ENCODE measurements around the gene MROH7.

The MROH7 gene

DNA sequence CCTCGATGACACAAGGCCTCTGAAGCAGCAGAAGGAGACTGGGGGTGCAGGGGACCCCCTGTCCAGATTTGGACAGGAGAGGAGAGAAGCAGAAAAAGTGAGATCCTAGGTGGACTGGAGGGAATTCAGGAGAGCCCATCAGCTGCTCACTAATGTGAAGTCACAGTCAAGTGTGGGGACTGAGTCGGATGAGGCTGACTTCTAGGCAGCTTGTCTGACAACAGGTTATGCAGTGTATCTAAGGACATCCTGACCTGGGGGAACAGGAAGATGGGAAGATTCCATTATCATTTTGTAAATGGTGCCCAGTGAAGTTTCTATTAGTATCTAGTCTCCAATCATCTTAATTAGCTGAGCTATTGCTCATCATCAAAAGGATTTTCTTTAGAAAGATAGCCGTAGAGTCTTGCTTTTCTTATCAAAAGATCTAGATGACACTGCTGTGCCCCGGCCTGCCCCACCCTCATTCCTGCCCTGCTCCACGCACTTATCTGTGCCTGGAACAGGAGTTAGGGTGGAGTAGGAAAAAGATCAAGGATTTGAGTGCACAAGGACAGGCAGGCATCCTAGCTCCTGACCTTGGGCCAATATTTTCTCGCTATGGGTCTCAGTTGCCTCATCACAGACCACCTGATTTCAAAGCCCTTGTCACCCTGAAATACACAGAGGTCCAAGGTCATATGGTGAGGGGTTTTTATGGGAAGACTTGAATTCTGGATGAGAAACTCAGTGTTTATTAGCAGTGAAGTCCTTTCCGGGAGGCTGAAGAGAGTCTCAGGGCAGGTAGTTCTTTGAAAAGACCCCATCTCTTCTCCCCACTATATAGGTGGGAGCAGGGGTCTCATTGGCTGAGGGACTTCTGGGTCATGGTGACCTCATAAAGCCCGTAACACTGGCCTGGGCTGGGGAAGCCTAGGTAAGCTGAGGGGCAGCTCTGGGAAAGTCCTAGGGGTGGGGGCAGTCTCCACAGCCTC is at the start of gene MROH7:
Gene MROH7, plus strand, starts transcription at position 924 of the 974 bp plus-strand sequence. CDS start 11,141 bp downstream, outside the sequence.
- no peak for DNase-seq

DNA sequence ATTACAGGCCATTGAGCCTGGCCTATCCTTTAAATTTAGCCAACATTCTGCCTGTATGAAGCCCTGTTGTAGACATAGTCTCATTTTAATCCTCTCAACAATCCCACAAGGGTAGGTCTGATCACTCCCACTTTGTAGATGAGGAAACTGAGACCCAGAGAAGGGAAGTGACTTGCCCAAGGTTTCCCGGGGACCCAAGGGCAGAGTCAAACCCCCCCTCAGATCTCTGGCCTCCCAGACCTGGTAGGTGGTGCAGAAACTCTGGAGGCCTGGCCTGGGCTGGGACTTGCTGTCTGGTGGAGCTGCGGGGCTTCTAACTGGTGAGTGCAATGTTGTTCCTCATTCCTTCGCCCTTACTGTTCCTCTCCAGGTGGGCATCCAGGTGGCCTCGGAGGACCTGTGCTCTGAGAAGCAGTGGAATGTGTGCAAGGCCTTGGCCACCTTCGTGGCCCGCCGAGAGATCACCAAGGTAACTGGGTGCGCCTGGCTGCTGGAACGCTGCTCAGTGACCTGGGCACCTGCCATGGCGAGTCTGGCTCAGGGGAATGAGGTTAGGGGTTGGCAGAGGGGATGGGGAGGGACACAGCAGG is 47.9 kb upstream of the MROH7 start:
- no peak for DNase-seq

DNA sequence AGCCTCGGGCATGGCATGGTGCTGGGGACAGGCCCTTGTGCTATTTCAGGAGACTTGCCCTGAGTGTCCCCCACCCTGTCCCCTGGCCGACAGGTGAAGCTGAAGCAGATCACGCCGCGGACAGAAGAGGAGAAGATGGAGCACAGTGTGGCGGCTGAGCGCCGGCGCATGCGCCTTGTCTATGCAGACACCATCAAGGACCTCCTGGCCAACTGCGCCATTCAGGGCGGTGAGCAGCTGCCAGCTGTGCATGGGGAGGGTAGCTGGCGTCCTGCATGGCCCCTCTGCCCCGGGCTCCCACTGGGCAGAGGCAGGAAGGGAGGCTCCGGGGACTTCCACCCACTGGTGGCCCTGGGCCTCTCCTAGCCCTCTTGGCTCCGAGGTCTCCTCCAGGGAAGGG is 47.1 kb upstream of the MROH7 start:
- no peak for DNase-seq

DNA sequence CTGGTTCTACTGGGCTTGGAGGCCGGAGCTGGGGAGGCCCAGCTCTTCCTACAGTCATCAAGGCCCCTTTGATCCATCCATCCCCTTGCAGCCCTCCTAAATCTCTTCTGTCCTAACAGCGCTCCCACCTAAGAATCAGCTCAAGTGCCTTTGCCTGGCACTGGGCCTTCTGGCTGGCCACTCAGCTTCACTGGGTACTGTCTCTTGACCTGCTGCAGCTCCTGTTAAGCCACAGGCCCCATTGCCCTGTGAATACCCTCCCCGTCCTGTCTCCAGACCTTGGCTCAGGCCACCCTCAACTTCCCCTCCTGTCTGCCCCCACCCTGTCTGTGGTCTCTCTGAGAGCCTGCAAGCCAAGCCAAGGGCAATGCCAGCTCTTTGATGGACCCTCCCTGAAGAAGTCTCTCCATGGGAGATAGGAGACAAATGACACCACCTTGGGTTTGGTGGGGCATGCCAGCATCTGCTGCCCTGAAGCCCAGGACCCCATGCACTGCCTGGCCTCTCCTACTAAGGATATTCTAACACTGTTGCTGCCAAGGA is 45.6 kb upstream of the MROH7 start:
- no peak for DNase-seq

DNA sequence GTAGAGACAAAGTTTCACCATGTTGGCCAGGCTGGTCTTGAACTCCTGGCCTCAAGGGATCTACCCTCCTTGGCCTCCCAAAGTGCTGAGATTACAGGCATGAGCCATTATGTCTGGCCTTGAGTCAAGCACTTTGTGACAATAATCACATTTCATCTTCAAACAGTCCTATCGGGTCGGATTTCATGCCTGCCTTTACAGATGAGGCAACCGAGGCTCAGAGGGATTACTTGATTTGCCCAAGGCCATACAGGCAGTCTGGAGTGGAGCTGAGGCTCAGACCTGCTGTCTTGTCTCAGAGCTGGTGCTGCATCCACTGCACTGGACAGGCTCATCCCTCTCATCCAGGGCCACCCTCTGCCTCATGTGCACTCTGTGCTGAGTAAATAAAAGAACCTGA is 44.8 kb upstream of the MROH7 start:
- DNase-seq, result no peak

DNA sequence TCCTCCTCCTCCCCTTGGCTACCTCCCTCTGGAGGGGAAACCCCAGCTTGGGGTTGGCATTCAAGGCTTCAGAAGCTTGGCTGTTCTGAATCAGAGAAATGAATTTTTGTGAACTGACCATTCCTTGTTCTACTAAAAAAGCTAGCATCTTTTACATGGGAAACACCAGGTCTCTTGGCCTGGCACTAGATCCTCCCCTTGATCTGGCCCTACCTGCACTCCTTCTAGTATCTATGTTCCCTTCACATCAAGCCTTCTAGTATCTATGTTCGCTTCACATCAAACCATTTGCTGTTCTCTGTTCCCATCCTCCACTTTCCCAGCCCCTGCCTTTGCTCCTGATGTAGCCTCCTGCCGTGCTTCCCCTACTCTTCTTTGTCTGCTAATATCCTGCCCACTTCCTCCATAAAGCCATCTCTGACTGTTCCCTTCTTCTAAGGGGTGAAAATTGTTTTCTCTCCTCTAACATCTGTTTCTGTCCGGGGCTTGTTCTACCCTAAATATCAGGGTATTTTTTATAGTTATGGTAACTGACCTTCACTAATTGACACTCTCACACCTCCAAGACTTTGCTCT is 44.0 kb upstream of the MROH7 start:
- DNase-seq, result no peak

DNA sequence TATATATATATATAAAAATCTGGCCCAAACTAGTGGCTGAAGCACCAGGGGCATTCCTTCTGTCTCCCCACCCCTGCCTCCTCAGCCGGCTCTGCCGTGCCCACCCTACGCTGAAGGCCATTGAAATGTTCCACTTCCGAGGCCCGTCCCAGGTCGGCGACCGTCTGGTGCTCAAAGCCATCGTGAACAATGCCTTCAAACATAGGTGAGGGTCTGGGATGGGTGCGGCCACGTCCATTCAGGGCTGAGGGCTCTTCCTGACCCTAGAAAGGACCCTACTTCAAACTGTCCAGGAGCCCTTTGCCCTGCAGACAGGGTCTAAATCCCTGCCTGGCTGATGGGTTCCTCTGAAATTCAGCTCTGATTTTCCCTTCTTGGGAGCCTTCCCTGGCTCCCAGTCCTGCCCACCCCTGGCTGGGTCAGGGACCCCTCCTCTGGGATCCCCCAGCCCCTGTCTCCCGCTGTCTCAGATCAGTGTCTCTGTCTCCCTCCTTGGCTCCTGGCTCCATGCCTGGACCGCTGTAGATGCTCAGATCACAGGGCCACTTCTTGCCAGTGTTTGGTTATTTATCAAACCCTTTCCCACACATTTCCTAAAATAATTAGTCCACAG is 42.3 kb upstream of the MROH7 start:
- no peak for DNase-seq

DNA sequence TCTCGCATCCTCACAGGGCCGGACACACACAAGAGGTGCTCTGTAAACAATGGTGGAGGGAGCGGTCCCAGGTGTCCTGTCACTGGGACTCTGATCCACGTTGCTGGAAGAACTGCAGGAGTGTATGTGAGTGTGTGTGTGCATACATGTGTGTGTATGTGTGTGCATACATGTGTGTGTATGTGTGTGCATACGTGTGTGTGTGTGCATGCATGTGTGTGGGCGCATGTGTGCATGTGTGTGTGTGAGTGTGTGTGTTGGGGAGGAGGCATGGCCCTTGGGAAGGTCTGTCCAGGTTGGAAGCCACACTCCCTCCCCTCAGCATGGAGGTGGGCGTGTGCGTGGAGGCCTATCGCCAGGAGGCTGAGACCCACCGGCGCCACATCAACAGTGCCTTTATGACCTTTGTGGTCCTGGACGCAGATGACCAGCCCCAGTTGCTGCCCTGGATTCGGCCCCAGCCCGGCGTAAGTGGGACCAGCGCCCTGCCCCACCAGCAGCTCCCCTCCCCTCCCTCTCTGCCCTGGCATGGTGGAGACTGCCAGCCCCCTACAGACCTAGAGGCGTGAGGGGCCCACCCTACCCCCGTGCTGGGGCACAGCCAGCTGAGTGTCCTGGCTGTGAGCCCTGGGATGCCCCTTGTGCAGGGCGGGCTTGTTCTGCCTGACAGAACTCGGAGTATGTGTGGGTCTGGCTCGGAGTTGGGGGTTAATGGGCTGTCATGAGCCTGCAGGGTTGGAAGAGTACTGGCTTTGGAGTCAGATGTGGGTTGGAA is 40.5 kb upstream of the MROH7 start:
- no peak for DNase-seq

DNA sequence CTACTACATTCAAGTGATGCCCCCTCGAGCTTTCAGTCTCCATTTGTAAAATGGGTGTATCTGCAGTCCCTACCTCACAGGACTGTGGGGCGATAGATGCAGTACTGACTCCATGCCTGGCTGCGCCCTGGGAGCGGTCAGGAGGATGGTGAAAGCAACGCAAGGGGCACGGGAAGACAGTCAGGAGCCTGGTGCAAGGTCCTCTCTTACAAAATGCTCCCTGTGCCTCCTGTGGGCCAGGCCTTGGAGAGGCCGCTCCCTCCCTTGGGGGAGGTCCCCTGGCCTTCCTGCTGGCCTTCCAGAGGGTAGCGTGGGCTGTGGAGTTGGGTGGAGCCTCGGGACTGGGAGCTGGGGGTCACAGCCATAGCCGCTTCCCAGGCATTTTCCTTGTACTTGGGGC is 39.9 kb upstream of the MROH7 start:
- DNase-seq, result no peak

DNA sequence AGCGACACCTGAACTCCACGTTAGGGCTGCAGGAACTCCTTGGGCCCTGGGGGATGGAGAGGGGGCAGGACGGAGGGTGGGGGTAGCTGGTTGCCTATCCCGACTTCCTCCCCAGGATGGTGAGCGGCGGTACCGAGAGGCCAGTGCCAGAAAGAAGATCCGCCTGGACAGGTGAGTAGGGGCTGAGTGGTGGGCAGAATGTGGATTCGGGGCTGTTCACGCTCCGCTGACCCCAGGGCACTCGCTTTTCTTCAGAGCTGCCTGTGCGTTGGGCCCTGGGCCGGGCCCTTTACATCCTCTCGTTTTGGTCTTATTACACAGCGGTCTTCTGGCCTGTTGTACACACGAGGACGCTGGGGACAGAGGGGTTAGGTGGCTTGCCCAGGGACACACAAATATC is 39.0 kb upstream of the MROH7 start:
- DNase-seq, result no peak

DNA sequence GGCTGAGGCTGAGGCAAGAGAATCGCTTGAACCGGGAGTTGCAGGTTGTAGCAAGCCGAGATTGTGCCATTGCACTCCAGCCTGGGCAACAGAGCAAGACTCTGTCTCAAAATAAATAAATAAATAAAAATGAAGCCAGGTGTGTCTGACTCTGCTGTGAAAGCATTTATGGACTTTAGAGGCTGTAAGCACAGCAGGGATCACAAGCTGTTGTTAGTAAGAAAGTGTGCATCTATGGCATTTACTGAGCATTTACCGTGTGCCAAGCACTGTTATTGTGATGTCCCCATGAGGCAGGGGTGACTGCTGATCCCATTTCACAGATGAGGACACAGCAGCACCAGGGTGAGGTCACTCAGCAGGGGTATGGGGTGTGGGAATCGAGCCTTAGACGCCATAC is 38.3 kb upstream of the MROH7 start:
- DNase-seq, result no peak

DNA sequence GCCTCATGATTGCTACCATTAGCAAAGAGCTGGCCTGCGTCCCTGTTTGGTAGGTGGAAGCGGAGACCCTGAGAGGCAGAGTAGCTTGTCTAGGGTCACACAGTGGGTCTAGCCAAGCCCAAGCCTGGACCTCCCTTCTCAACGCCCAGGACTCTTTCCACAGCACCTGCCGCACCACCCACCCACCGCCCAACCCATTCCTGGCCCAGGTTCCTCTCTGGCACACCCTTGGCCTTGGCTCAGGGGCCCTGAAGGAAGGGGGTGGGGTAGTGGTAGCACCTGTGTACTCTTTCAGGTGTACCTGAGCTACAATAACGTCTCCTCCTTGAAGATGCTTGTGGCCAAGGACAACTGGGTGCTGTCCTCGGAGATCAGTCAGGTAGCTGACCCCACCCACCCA is 37.5 kb upstream of the MROH7 start:
- DNase-seq, result no peak

DNA sequence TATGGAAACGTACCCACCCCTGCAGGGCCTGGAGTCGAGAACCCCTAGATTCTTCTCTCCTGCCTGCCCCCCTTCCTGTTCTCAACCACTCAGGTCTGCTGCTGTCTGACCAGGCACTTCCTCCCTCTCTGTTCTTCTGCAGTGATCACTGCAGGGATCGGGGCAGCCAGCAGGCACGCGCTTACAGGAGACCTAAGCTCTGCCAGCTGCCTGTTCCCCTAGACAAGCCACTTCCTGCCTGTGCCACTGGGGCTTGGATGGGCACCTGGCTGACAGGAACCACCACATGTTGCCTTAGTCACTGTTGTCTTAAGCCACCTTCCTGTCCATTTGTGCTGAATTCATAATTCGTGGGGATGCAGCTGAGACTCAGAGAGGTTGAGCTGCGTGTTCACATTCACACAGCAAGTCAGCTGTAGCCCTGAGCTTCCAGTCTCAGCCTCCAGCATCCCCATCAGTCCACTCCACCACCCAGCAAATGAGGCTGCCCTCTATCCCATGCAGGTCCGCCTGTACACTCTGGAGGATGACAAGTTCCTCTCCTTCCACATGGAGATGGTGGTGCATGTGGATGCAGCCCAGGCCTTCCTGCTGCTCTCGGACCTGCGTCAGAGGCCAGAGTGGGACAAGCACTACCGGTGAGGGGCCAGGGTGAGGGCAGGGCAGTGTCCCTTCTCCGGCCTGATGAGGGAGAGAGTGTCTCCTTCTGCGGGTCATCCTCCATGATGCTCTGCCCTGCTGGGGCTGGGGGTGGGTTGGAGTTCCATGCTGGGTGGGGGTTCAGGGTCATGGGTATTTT is 36.8 kb upstream of the MROH7 start:
- DNase-seq, result peak; percentile 60

DNA sequence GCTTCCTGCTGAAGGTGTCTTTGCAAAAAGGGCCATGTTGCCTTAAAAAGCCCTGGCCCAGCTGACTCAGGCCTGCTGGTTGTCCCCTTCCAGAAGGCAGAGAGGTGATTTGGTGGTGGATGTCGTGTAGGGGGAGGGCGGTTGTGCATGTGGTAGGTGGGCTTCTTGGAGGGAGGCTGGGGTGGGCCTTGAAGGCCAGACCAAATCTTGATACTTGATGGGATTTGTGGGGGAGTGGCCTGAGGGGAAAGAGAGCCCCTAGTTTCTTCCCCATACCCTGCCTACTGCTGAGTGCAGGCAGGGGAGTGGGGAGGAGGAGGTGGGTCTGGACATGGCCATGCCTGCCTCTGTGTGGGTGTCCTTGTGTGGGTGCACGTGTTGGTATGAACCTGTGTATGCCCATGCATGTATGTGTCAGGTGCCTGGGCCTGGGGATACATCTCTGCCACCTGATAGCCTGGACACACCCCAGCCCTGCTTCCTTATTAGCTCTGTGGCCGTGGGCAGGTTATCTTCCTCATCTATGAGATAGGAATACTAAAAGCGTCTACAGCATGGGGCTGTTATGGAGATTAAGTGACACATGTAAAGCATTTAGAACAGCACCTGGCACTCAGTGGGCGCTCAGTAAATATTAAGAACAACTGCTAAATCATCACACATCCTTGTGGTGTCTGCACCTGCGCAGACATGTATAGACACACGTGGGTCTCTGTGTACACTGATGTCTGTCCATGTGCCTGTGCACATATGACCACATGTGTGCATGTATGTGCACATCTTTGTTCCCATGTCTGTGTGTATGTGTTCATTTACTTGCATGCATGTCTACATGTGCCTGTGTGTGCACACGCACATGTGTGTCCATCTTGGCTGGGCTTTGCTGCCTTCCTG is 35.2 kb upstream of the MROH7 start:
- no peak for DNase-seq

DNA sequence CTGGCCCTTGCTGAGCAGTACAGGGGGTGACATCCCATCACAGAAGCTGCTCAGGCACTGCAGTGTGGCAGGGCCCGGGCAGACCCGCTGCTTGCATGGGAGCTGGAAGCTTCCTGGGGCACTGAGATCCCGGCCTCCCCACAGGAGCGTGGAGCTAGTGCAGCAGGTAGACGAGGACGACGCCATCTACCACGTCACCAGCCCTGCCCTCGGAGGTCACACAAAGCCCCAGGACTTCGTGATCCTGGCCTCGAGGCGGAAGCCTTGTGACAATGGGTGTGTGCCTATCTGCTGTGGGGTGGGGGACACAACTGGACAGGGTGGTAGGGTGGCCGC is 34.6 kb upstream of the MROH7 start:
- no peak for DNase-seq

DNA sequence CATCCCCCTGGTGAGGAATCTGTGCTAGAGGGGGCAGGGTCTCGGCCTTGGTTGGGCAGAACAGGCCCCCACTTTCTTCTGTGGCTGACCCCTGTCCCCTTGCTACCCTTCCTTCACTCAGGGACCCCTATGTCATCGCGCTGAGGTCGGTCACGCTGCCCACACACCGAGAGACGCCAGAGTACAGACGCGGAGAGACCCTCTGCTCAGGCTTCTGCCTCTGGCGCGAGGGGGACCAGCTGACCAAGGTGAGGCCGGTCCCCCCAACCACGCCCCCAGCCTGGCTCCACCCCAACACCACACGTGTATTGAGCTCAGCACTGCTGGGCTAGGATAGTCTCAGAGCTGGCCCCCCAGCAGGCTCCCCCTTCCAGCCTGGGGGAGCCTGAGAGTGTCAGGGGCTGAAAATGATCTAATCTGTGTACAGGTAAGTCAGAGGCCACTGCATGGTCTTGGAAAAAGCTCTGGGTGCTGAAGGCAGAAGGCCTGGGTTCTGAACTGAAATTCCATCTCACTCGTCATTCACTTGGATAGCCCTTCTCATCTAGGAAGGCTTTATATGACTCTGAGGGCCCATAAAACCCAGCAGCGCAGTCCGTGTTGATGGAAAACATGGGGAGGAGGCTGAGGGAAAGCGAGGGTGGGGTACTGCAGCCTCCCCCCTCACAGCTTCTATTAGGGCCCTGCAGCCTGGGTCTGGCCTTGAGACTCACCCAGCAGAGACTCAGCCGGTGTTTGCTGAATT is 33.6 kb upstream of the MROH7 start:
- no peak for DNase-seq

DNA sequence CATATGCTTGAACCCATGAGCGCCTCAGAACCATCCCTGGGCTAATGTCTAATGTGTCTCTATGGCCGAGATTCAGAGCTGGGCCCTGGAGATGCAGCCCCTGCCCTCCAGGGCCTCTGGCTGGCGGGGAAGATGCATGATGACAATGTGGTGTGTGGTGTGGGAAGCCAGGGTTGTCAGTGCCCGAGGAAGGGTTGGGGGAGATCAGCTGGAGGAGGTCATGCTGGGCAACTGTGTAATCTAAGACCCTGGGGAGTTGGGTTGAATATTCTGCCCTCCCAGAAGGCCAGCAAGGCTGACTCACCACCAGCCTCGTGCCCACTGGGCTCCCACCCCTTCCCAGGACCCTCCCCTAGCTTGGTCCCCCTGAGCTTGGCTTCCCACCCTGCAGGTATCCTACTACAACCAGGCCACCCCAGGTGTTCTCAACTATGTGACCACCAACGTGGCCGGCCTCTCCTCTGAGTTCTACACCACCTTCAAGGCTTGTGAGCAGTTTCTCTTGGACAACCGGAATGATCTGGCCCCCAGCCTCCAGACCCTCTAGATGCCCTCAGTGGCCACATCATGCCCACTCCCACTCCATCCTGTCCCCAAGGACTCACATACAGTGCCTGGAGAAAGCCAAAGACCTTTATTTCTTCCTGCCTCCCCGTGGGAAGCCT is 32.9 kb upstream of the MROH7 start:
- DNase-seq, result no peak

DNA sequence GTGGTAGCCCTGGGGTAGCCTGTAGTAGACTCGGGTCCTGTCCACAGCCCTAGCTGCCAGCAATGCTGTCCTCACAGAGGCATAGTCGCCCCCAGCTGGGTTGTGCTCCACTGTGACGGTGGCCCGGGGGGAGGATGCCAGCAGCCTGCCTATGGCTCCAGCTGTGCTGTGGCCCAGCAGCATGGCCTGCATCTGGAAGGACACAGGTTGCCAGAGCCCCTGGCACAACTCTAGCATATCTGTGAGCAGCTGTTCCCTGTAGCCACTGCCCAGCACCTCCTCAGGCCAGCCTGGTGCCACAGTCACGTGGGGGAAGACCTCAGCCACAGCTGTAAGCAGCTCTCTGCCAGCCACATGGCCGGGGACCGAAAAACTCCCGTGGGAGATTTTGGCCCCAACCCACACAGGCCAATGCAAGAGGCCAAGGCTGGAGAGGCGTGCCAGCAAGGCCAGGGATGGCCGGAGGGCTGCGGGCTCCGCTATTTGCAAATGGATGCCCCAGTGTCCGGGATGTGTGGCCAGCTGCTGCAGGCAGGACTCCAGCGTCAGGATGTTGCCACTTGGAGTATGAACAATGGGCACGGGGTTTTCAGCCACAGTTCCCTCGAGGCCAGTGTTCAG is 32.2 kb upstream of the MROH7 start:
- DNase-seq, result no peak

DNA sequence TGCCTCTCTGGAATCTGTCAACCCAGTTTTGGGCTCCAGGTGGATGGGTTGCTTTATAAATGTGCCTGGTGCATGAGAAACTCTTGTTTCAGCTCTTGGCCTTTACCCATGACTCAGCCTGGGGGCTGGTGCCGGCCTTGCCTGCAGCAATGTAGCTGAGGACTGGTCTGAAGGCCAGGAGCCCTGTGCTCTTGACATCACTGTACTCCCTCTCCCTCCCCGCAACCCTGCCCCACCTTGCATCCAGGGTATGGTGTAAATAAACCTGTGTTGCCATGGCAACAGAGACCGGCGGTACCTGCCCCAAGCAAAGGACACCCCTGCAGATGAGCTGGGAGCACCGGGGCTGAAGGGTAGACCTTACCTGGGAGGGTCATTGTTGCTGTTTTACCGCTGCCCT is 31.5 kb upstream of the MROH7 start:
- DNase-seq, result no peak
